ENCODE results near the gene LY86. TPM values are rescaled to one million over a fixed set of nuclear protein-coding genes. Genes with fewer than 3 reads are reported as not detected.

LY86 gene
- total and polyA plus RNA-seq, 2 of the 13 experiments (the other 11 are each of a cell fraction or from before 2014, with no cell fraction given), result not detected

DNA sequence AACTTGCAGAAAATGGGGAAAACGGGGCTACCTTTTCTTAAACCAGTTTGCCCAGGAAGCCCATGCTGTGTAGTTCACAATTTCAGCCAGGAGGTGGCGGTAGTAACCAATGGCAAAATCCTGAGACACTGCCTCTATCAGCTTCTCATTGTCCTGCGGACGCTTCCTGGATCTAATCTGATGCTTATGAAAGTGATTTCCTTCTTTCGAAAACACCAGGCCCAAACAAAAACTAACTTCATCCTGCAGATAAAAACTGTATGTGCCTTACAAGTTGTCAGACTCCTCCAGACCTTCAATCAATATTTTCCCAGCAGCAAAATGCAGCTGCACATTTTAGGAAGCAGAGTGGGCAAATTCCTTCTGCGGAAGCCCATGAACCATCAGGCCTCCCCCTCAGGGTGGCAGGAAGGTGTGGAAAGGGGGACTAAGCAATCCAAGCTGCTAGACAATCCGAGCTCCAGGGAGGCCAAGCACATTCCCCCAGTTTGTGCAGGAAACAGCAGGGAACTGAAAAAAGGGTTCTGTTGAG, 88.5 kb downstream of the LY86 start:
- ChIA-PET POLR2A (interaction anchor here (0.6 kb wide), 1 partner anchor 594 kb away, joined by 3 read pairs; no protein-coding TSS in a partner anchor), CTCF (ENCODE audit: low intra/inter-chr PET ratio, low total read pairs) (interaction anchor here (1.3 to 2.1 kb wide), 3 partner anchors 562 to 599 kb away, joined by 4 to 8 read pairs (median 7); no protein-coding TSS in a partner anchor)
- no peaks in the 10 kb centered on the region for H3K9me3 ChIP-seq (ENCODE audit: low read length)
- no peaks in the 10 kb centered on the region for H3K36me3 ChIP-seq (replicated peaks in 1 of 2; ENCODE audit: control insufficient read depth in 1 of 2, insufficient read depth in 2 of 2, low read length in 2 of 2)
- intact Hi-C loops (cut with micrococcal nuclease; ENCODE audit: unreplicated experiment), result loop anchor here (1.0 to 2.0 kb wide), 2 partner anchors 48 to 565 kb away; no protein-coding TSS in a partner anchor
- BruUV-seq (replicated peaks), result no TSS peak
- in situ Hi-C loops (cut with HindIII; ENCODE audit: extremely low pct_ligation_motif_present, low pct_unique_long_range_greater_than_20kb), result loop anchor here (25.0 kb wide), 1 partner anchor 935 kb away; no protein-coding TSS in a partner anchor
- peak; percentile 69 for ATAC-seq
- H3K27me3 ChIP-seq (ENCODE audit: control insufficient read depth in 1 of 2, insufficient read depth in 2 of 2, low read length in 2 of 2), result peaks cover 0 to 10% of the 10 kb centered on the region in 2 experiments; a peak in 2 of 5 replicates
- peaks cover 21% of the 10 kb centered on the region for H3K4me1 ChIP-seq (ENCODE audit: insufficient read depth, low read length)
- H3K9ac ChIP-seq (ENCODE audit: insufficient read depth, low read depth, low read length), result no peak overlapping the region
- peak; percentile 67 for DNase-seq (ENCODE audit: low spot score)
- no peak overlapping the region for H3K4me3 ChIP-seq (replicated peaks in 1 of 3; ENCODE audit: insufficient read depth in 1 of 3, low read depth in 2 of 3, low read length in 3 of 3)
- no peak overlapping the region for H2AFZ ChIP-seq (ENCODE audit: low read length)
- no peak overlapping the region for H3K27ac ChIP-seq (ENCODE audit: extremely low read length, insufficient read depth, low read length)
- no peak overlapping the region for H3K4me2 ChIP-seq (ENCODE audit: low read depth, low read length)
- no peaks in the 10 kb centered on the region for H4K20me1 ChIP-seq (ENCODE audit: insufficient read depth, low read length)
- 16% methylated on average over 7 of the region's 7 CpGs for WGBS (ENCODE audit: low lambda C conversion rate)
- peak; percentile 93 for FAIRE-seq
- H3K79me2 ChIP-seq (ENCODE audit: insufficient read depth, low read length), result no peaks in the 10 kb centered on the region
- TF ChIP-seq ZSCAN9 (CRISPR knock-in tag; IDR thresholded peaks at IDR 0.05; ENCODE audit: borderline replicate concordance) (0 out of 2 replicates have a peak, but pooled peaks have one; percentile 30), ZBTB25 (CRISPR knock-in tag; IDR thresholded peaks at IDR 0.05) (0 out of 2 replicates have a peak, but pooled peaks have one; percentile 29), ARID5B (CRISPR knock-in tag; IDR thresholded peaks at IDR 0.05) (0 out of 2 replicates have a peak, but pooled peaks have one; percentile 32), FOXP1 (IDR thresholded peaks at IDR 0.05) (no peak), FOXP1 (CRISPR knock-in tag; IDR thresholded peaks at IDR 0.05) (no peak), ZNF570 (CRISPR knock-in tag; IDR thresholded peaks at IDR 0.05; ENCODE audit: borderline replicate concordance) (no peak), STAG1 (CRISPR knock-in tag; IDR thresholded peaks at IDR 0.05) (peak; percentile 94), ISL2 (CRISPR knock-in tag; IDR thresholded peaks at IDR 0.05) (no peak), HNRNPL (IDR thresholded peaks at IDR 0.05; ENCODE audit: low read depth, low read length) (no peak), ZNF224 (CRISPR knock-in tag; IDR thresholded peaks at IDR 0.05) (no peak), ZNF430 (CRISPR knock-in tag; IDR thresholded peaks at IDR 0.05) (no peak), HNRNPH1 (optimal IDR thresholded peaks at IDR 0.05; ENCODE audit: low read depth, low read length) (no peak), FOXM1 (CRISPR knock-in tag; IDR thresholded peaks at IDR 0.05) (no peak), ELF1 (CRISPR knock-in tag; IDR thresholded peaks at IDR 0.05) (peak; percentile 39; the same call in 1 of the 2 replicates), TEAD3 (CRISPR knock-in tag; optimal IDR thresholded peaks at IDR 0.05; ENCODE audit: borderline replicate concordance) (no peak), RAD21 (CRISPR knock-in tag; IDR thresholded peaks at IDR 0.05) (peak; percentile 82), ZNF331 (CRISPR knock-in tag; IDR thresholded peaks at IDR 0.05) (no peak), TRIM24 (CRISPR knock-in tag; IDR thresholded peaks at IDR 0.05) (no peak), GATAD2A (CRISPR knock-in tag; IDR thresholded peaks at IDR 0.05) (0 out of 2 replicates have a peak, but pooled peaks have one; percentile 24), EZH2 (conservative IDR thresholded peaks at IDR 0.05; ENCODE audit: low read depth, low read length) (no peak)
- TF ChIP-seq, protein P1, sequence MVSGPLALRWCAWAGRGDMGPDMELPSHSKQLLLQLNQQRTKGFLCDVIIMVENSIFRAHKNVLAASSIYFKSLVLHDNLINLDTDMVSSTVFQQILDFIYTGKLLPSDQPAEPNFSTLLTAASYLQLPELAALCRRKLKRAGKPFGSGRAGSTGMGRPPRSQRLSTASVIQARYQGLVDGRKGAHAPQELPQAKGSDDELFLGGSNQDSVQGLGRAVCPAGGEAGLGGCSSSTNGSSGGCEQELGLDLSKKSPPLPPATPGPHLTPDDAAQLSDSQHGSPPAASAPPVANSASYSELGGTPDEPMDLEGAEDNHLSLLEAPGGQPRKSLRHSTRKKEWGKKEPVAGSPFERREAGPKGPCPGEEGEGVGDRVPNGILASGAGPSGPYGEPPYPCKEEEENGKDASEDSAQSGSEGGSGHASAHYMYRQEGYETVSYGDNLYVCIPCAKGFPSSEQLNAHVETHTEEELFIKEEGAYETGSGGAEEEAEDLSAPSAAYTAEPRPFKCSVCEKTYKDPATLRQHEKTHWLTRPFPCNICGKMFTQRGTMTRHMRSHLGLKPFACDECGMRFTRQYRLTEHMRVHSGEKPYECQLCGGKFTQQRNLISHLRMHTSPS (CRISPR knock-in tag; IDR thresholded peaks at IDR 0.05; ENCODE audit: low read depth), result no peak
